ENCODE measurements around the gene SLC12A4. TPM values are rescaled to one million over a fixed set of nuclear protein-coding genes. Genes with fewer than 3 reads are reported as not detected.
A peak's percentile ranks its signal among the peaks of the same experiment; 100 is the strongest.
"Not testable (repeated sequence)": the region's sequence is repeated elsewhere in the genome, so short reads cannot be mapped to it uniquely, and the experiment has no call there.

SLC12A4 gene
- polyA plus RNA-seq, 2 of the 4 experiments (the other 2 are of a cell fraction): 18.2 to 33.2 TPM

GRCh38 chr16:67939507-67940445, 28.7 kb downstream of the SLC12A4 start:
- ATAC-seq (no peak), FAIRE-seq (no peak), DNase-seq (ENCODE audit: low read depth in 1 of 2, low spot score in 1 of 2) (no peak)
- peaks cover 10% of the 10 kb centered on the region; the same call in 2 of the 3 replicates for H3K4me1 ChIP-seq
- H3K4me2 ChIP-seq: no peak overlapping the region
- H3K4me3 ChIP-seq: no peak overlapping the region
- CTCF ChIA-PET: interaction anchor here (0.7 to 5.2 kb wide), 7 partner anchors 11 to 1169 kb away, joined by 3 to 54 read pairs (median 6); no protein-coding TSS in a partner anchor
- POLR2A ChIA-PET: interaction anchor here (0.6 kb wide), 1 partner anchor 416 kb away, joined by 8 read pairs; no protein-coding TSS in a partner anchor
- no peak overlapping the region for H3K27ac ChIP-seq
- TF ChIP-seq POLR2A (IDR thresholded peaks at IDR 0.05; ENCODE audit: low read length) (0 out of 2 replicates have a peak, but pooled peaks have one; percentile 14), GATA3 (IDR thresholded peaks at IDR 0.05; ENCODE audit: borderline replicate concordance) (no peak), CTCF (IDR thresholded peaks at IDR 0.05) (no peak), ZFP36 (IDR thresholded peaks at IDR 0.05; ENCODE audit: borderline replicate concordance, partially characterized antibody) (no peak)
- H3K9me3 ChIP-seq: no peaks in the 10 kb centered on the region
- 92% methylated on average over 33 of the region's 33 CpGs for WGBS (ENCODE audit: missing lambda C conversion rate)

GRCh38 chr16:67937713-67938112, 30.7 kb downstream of the SLC12A4 start:
- ChIA-PET CTCF (interaction anchor here (0.6 to 22.2 kb wide), 8 partner anchors 9 to 1041 kb away, joined by 3 to 370 read pairs (median 4); partner anchors contain the start of genes EDC4 and NRN1L), POLR2A (interaction anchor here (1.8 kb wide), 1 partner anchor 9 kb away, joined by 4 read pairs; no protein-coding TSS in a partner anchor)
- H3K9me3 ChIP-seq; H3K27ac ChIP-seq; H3K4me3 ChIP-seq; ATAC-seq; DNase-seq (ENCODE audit: low read depth in 1 of 2, low spot score in 1 of 2); FAIRE-seq: not testable (repeated sequence)
- WGBS (ENCODE audit: missing lambda C conversion rate): 90% methylated on average over 5 of the region's 5 CpGs
- peaks cover 16% of the 10 kb centered on the region; the same call in 2 of the 3 replicates for H3K4me1 ChIP-seq
- H3K4me2 ChIP-seq: peak overlapping the region; percentile 88; the same call in 2 of the 3 replicates

- peak overlapping the region; percentile 76 for H3K4me3 ChIP-seq
- FAIRE-seq: no peak
- TF ChIP-seq BCL3 (IDR thresholded peaks at IDR 0.05) (no peak), HOXB13 (CRISPR knock-in tag; IDR thresholded peaks at IDR 0.05; ENCODE audit: low read depth) (no peak), CEBPB (IDR thresholded peaks at IDR 0.05) (no peak), TFCP2L1 (CRISPR knock-in tag; IDR thresholded peaks at IDR 0.05) (no peak), POLR2AphosphoS2 (conservative IDR thresholded peaks at IDR 0.05; ENCODE audit: low read length) (no peak), CHD2 (IDR thresholded peaks at IDR 0.05; ENCODE audit: low read length, partially characterized antibody) (no peak), MAZ (IDR thresholded peaks at IDR 0.05; ENCODE audit: borderline replicate concordance, low read depth, low read length) (no peak), TP53 (CRISPR knock-in tag; IDR thresholded peaks at IDR 0.05) (no peak), ZSCAN20 (CRISPR knock-in tag; IDR thresholded peaks at IDR 0.05) (no peak), PHF8 (IDR thresholded peaks at IDR 0.05; ENCODE audit: borderline replicate concordance, low read depth) (no peak), JUNB (IDR thresholded peaks at IDR 0.05) (no peak)
- 38% methylated on average over 5 of the region's 6 CpGs for WGBS (ENCODE audit: missing lambda C conversion rate)
- peak in 1 of 2 experiments; percentile 56 for DNase-seq (ENCODE audit: low read depth in 1 of 2, low spot score in 1 of 2)
- no peaks in the 10 kb centered on the region for H3K9me3 ChIP-seq
- ChIA-PET CTCF (interaction anchor here (0.6 to 22.2 kb wide), 7 partner anchors 8 to 121 kb away, joined by 3 to 370 read pairs (median 8); partner anchors contain the start of genes EDC4 and NRN1L), POLR2A (interaction anchor here (1.8 kb wide), 1 partner anchor 10 kb away, joined by 4 read pairs; no protein-coding TSS in a partner anchor)
- H3K27ac ChIP-seq: peak overlapping the region; percentile 88 to 96
- peak in 1 of 2 experiments; percentile 1; a peak in 2 of 6 replicates for ATAC-seq
- peak overlapping the region; percentile 88 for H3K4me2 ChIP-seq
- H3K4me1 ChIP-seq: peaks cover 16% of the 10 kb centered on the region; the same call in 2 of the 3 replicates
Observed at GRCh38 chr16:67936880-67937605, 31.4 kb downstream of the SLC12A4 start.

Data from A549 (cell line).